DND-41 (cell line): ENCODE measurements around the gene ABCB4.

Experiments
- ATAC-seq: fragments of 200-7000 bp; cut with Tn5 transposase; 3 replicates; pipeline ENCODE4 v1.9.1; 2021; ENCODE audit warnings: low read depth; ENCODE audit not compliant: insufficient read depth
- DNase-seq: peaks from one replicate; pipeline ENCODE4 v3.0.0-alpha.2; 2020
- H2AFZ ChIP-seq: 2 replicates; pipeline ENCODE4 v1.6.0; 2012; ENCODE audit warnings: low read depth, low read length
- H3K27ac ChIP-seq: 2 replicates; pipeline ENCODE4 v1.5.1; 2012; ENCODE audit warnings: low read length, inconsistent platforms
- H3K27me3 ChIP-seq: fragments of 200-600 bp; sonication (generic); 2 replicates; pipeline ENCODE4 v1.6.0; 2012; ENCODE audit warnings: low read length, mild to moderate bottlenecking, inconsistent platforms; ENCODE audit not compliant: insufficient read depth, poor library complexity
- H3K36me3 ChIP-seq: 2 replicates; pipeline ENCODE4 v1.5.1; 2012; ENCODE audit warnings: low read length, inconsistent platforms; ENCODE audit not compliant: insufficient read depth
- H3K4me1 ChIP-seq: 2 replicates; pipeline ENCODE4 v1.5.1; 2012; ENCODE audit warnings: mild to moderate bottlenecking, low read length; ENCODE audit not compliant: insufficient read depth
- H3K4me2 ChIP-seq: 2 replicates; pipeline ENCODE4 v1.6.0; 2012; ENCODE audit warnings: mild to moderate bottlenecking, moderate library complexity, low read length, inconsistent platforms; ENCODE audit not compliant: insufficient read depth
- H3K4me3 ChIP-seq, 2 experiments: fragments of 200-600 bp in 1 of 2; shearing (Covaris generic) in 1 of 2; 2 replicates each; pipeline ENCODE4 v1.5.1; 2012 to 2016; ENCODE audit warnings: inconsistent platforms in 2 of 2, low read length in 2 of 2, mild to moderate bottlenecking in 2 of 2, low read depth in 1 of 2, moderate library complexity in 1 of 2
- H3K79me2 ChIP-seq: 2 replicates; pipeline ENCODE4 v1.6.0; 2012; ENCODE audit warnings: low read length, inconsistent platforms; ENCODE audit not compliant: insufficient read depth
- H3K9ac ChIP-seq: 2 replicates; pipeline ENCODE4 v1.6.0; 2012; ENCODE audit warnings: low read depth, mild to moderate bottlenecking, inconsistent platforms, low read length, moderate library complexity
- H3K9me3 ChIP-seq: 2 replicates; pipeline ENCODE4 v1.5.1; 2012; ENCODE audit warnings: low read length, moderate library complexity, mild to moderate bottlenecking, inconsistent platforms; ENCODE audit not compliant: insufficient read depth, severe bottlenecking
- H4K20me1 ChIP-seq: 2 replicates; pipeline ENCODE4 v1.6.0; 2012; ENCODE audit warnings: low read length; ENCODE audit not compliant: insufficient read depth
- CTCF ChIP-seq: IDR thresholded peaks from 2 replicates; pipeline ENCODE4 v1.5.1; 2012; ENCODE audit warnings: borderline replicate concordance, low read length, moderate library complexity, mild to moderate bottlenecking; ENCODE audit not compliant: poor library complexity, severe bottlenecking; ENCODE audit errors: extremely low read depth
- EZH2 ChIP-seq: IDR thresholded peaks from 3 replicates; pipeline ENCODE4 v1.6.1; 2012; ENCODE audit warnings: borderline replicate concordance, low read depth, mild to moderate bottlenecking, moderate library complexity, low read length, inconsistent platforms; ENCODE audit not compliant: severe bottlenecking

Gene ABCB4

GRCh38 chr7:87499494-87499893 is 24.0 kb upstream of the ABCB4 start:
- H3K79me2 ChIP-seq = no peaks in the 10 kb centered on the region
- no peaks in the 10 kb centered on the region for H3K4me1 ChIP-seq
- no peaks in the 10 kb centered on the region for H3K27me3 ChIP-seq
- H3K36me3 ChIP-seq = no peaks in the 10 kb centered on the region
- H3K9ac ChIP-seq = no peak overlapping the region
- no peaks in the 10 kb centered on the region for H4K20me1 ChIP-seq
- DNase-seq = no peak
- ATAC-seq = no peak
- H3K4me3 ChIP-seq = no peak overlapping the region
- no peak overlapping the region for H3K27ac ChIP-seq
- no peak overlapping the region for H3K4me2 ChIP-seq
- H2AFZ ChIP-seq = no peak overlapping the region
- no peaks in the 10 kb centered on the region for H3K9me3 ChIP-seq
- no peak for TF ChIP-seq EZH2
- no peak for TF ChIP-seq CTCF

- no peak for TF ChIP-seq CTCF
- TF ChIP-seq EZH2 = no peak
- ATAC-seq (no peak), DNase-seq (no peak)
- H3K36me3 ChIP-seq = no peaks in the 10 kb centered on the region
- no peaks in the 10 kb centered on the region for H3K9me3 ChIP-seq
- H3K4me1 ChIP-seq = no peaks in the 10 kb centered on the region
- H2AFZ ChIP-seq = no peak overlapping the region
- no peaks in the 10 kb centered on the region for H3K79me2 ChIP-seq
- H3K4me3 ChIP-seq = no peak overlapping the region
- H3K27ac ChIP-seq = no peak overlapping the region
- no peak overlapping the region for H3K4me2 ChIP-seq
- H4K20me1 ChIP-seq = no peaks in the 10 kb centered on the region
- H3K27me3 ChIP-seq = no peaks in the 10 kb centered on the region
- no peak overlapping the region for H3K9ac ChIP-seq
Observed at GRCh38 chr7:87498893-87499292, 23.4 kb upstream of the ABCB4 start.

- no peaks in the 10 kb centered on the region for H3K9me3 ChIP-seq
- no peaks in the 10 kb centered on the region for H3K4me1 ChIP-seq
- ATAC-seq (no peak), DNase-seq (no peak)
- no peaks in the 10 kb centered on the region for H4K20me1 ChIP-seq
- H3K9ac ChIP-seq = no peak overlapping the region
- H2AFZ ChIP-seq = no peak overlapping the region
- no peak overlapping the region for H3K27ac ChIP-seq
- no peaks in the 10 kb centered on the region for H3K36me3 ChIP-seq
- H3K4me3 ChIP-seq = no peak overlapping the region
- H3K4me2 ChIP-seq = no peak overlapping the region
- TF ChIP-seq EZH2 (no peak), CTCF (no peak)
- H3K27me3 ChIP-seq = no peaks in the 10 kb centered on the region
- H3K79me2 ChIP-seq = no peaks in the 10 kb centered on the region
Observed at GRCh38 chr7:87497482-87497881, 22.0 kb upstream of the ABCB4 start.

- H3K36me3 ChIP-seq = no peaks in the 10 kb centered on the region
- ATAC-seq = no peak
- no peak overlapping the region for H3K4me2 ChIP-seq
- no peak overlapping the region for H3K4me3 ChIP-seq
- no peak for DNase-seq
- no peak overlapping the region for H3K27ac ChIP-seq
- TF ChIP-seq CTCF = no peak
- TF ChIP-seq EZH2 = no peak
- H3K79me2 ChIP-seq = no peaks in the 10 kb centered on the region
- H2AFZ ChIP-seq = no peak overlapping the region
- H3K4me1 ChIP-seq = no peaks in the 10 kb centered on the region
- H3K9ac ChIP-seq = no peak overlapping the region
- no peaks in the 10 kb centered on the region for H3K9me3 ChIP-seq
- no peaks in the 10 kb centered on the region for H3K27me3 ChIP-seq
- H4K20me1 ChIP-seq = no peaks in the 10 kb centered on the region
Observed at GRCh38 chr7:87495366-87495765, 19.9 kb upstream of the ABCB4 start.
